ENCODE data around the gene MRPL40.

The MRPL40 gene

GRCh38 chr22:19432133-19432851, at the start of gene MRPL40:
TSS of gene MRPL40 (plus strand) at chr22:19432545. CDS start at chr22:19432555, 10 bp downstream.
- peak; percentile 97 for DNase-seq

GRCh38 chr22:19383292-19383691, 49.1 kb upstream of the MRPL40 start:
- DNase-seq, result no peak

GRCh38 chr22:19385221-19385906, 47.0 kb upstream of the MRPL40 start:
- no peak for DNase-seq

- DNase-seq, result no peak
These were observed 46.1 kb upstream of the MRPL40 start for GRCh38 chr22:19386248-19386647.

- no peak for DNase-seq
These were observed 45.3 kb upstream of the MRPL40 start for GRCh38 chr22:19387038-19387437.

- DNase-seq, result no peak
These were observed 44.8 kb upstream of the MRPL40 start for GRCh38 chr22:19387575-19387974.

GRCh38 chr22:19393704-19394103, 38.6 kb upstream of the MRPL40 start:
- no peak for DNase-seq

- no peak for DNase-seq
These were observed 37.9 kb upstream of the MRPL40 start for GRCh38 chr22:19394274-19395050.

- DNase-seq, result no peak
These were observed 37.1 kb upstream of the MRPL40 start for GRCh38 chr22:19395276-19395675.

GRCh38 chr22:19396561-19396933, 35.8 kb upstream of the MRPL40 start:
- no peak for DNase-seq

- DNase-seq, result no peak
These were observed 35.2 kb upstream of the MRPL40 start for GRCh38 chr22:19396934-19397733.

GRCh38 chr22:19397734-19398104, 34.6 kb upstream of the MRPL40 start:
- DNase-seq, result no peak

GRCh38 chr22:19398206-19398605, 34.1 kb upstream of the MRPL40 start:
- DNase-seq, result no peak

GRCh38 chr22:19398652-19399051, 33.7 kb upstream of the MRPL40 start:
- DNase-seq, result no peak

GRCh38 chr22:19400881-19401280, 31.5 kb upstream of the MRPL40 start:
- no peak for DNase-seq

GRCh38 chr22:19401483-19401882, 30.9 kb upstream of the MRPL40 start:
- no peak for DNase-seq

- no peak for DNase-seq
These were observed 29.6 kb upstream of the MRPL40 start for GRCh38 chr22:19402642-19403191.

GRCh38 chr22:19404676-19405075, 27.7 kb upstream of the MRPL40 start:
- DNase-seq, result no peak

GRCh38 chr22:19405133-19405532, 27.2 kb upstream of the MRPL40 start:
- DNase-seq, result no peak

- DNase-seq, result no peak
These were observed 26.7 kb upstream of the MRPL40 start for GRCh38 chr22:19405652-19406051.

GRCh38 chr22:19406281-19406811, 26.0 kb upstream of the MRPL40 start:
- DNase-seq, result no peak

GRCh38 chr22:19406846-19407245, 25.5 kb upstream of the MRPL40 start:
- DNase-seq, result no peak

Data from right forelimb (tissue), 1 donor.